ENCODE results near the gene FBXL17.

- no peak for TF ChIP-seq CTCF (conservative IDR thresholded peaks at IDR 0.05; ENCODE audit: low read depth, low read length)
- no peak for TF ChIP-seq EZH2 (IDR thresholded peaks at IDR 0.05; ENCODE audit: low read length, unreplicated experiment)
- no peak for TF ChIP-seq EZH2phosphoT487 (IDR thresholded peaks at IDR 0.05; ENCODE audit: borderline replicate concordance, low read length)
Observed at GRCh38 chr5:108129129-108129528, 252.8 kb downstream of the FBXL17 start.
